ENCODE data around the gene CELF2. TPM values are rescaled to one million over a fixed set of nuclear protein-coding genes. Genes with fewer than 3 reads are reported as not detected.

CELF2 gene
- total and polyA plus RNA-seq, 2 donors from 2014 or later = 1.7 to 39.2 TPM

- no peak overlapping the region for H3K27ac ChIP-seq (ENCODE audit: low read depth in 2 of 2, low read length in 2 of 2)
- no peaks in the 10 kb centered on the region for H3K4me1 ChIP-seq (ENCODE audit: control insufficient read depth in 2 of 3, insufficient read depth in 2 of 3, low read depth in 1 of 3, low read length in 3 of 3)
- no peak overlapping the region for H3K4me3 ChIP-seq (ENCODE audit: low read length in 3 of 3)
- H3K9me3 ChIP-seq (ENCODE audit: control insufficient read depth in 2 of 3, insufficient read depth in 1 of 3, low read length in 3 of 3) = no peaks in the 10 kb centered on the region
- FAIRE-seq = no peak
- H3K9ac ChIP-seq (ENCODE audit: low read length in 3 of 3) = no peak overlapping the region
- H3K27me3 ChIP-seq (ENCODE audit: control insufficient read depth, insufficient read depth, low read length) = no peaks in the 10 kb centered on the region
- TF ChIP-seq CTCF (IDR thresholded peaks at IDR 0.05; ENCODE audit: borderline replicate concordance, extremely low read depth, insufficient read depth) = no peak
- no peak for DNase-seq
- intact Hi-C loops (cut with DNase I) = no loop called here
- H3K36me3 ChIP-seq (ENCODE audit: control insufficient read depth in 2 of 3, insufficient read depth in 3 of 3, low read length in 3 of 3) = no peaks in the 10 kb centered on the region
Observed at GRCh38 chr10:11006428-11006825, 11.2 kb upstream of the CELF2 start.

- no peaks in the 10 kb centered on the region for H3K4me1 ChIP-seq (ENCODE audit: control insufficient read depth in 2 of 3, insufficient read depth in 2 of 3, low read depth in 1 of 3, low read length in 3 of 3)
- no peak overlapping the region for H3K27ac ChIP-seq (ENCODE audit: low read depth in 2 of 2, low read length in 2 of 2)
- H3K9me3 ChIP-seq (ENCODE audit: control insufficient read depth in 2 of 3, insufficient read depth in 1 of 3, low read length in 3 of 3) = no peaks in the 10 kb centered on the region
- no peak overlapping the region for H3K9ac ChIP-seq (ENCODE audit: low read length in 3 of 3)
- intact Hi-C loops (cut with DNase I) = no loop called here
- no peaks in the 10 kb centered on the region for H3K36me3 ChIP-seq (ENCODE audit: control insufficient read depth in 2 of 3, insufficient read depth in 3 of 3, low read length in 3 of 3)
- no peak overlapping the region for H3K4me3 ChIP-seq (ENCODE audit: low read length in 3 of 3)
- TF ChIP-seq CTCF (IDR thresholded peaks at IDR 0.05; ENCODE audit: borderline replicate concordance, extremely low read depth, insufficient read depth) = no peak
- no peak for DNase-seq
- no peaks in the 10 kb centered on the region for H3K27me3 ChIP-seq (ENCODE audit: control insufficient read depth, insufficient read depth, low read length)
- no peak for FAIRE-seq
Observed at GRCh38 chr10:11007476-11008020, 10.1 kb upstream of the CELF2 start.

- no peak for TF ChIP-seq CTCF (IDR thresholded peaks at IDR 0.05; ENCODE audit: borderline replicate concordance, extremely low read depth, insufficient read depth)
- DNase-seq (no peak), FAIRE-seq (no peak)
- intact Hi-C loops (cut with DNase I) = no loop called here
- H3K27me3 ChIP-seq (ENCODE audit: control insufficient read depth, insufficient read depth, low read length) = no peaks in the 10 kb centered on the region
- H3K36me3 ChIP-seq (ENCODE audit: control insufficient read depth in 2 of 3, insufficient read depth in 3 of 3, low read length in 3 of 3) = no peaks in the 10 kb centered on the region
- no peak overlapping the region for H3K4me3 ChIP-seq (ENCODE audit: low read length in 3 of 3)
- no peaks in the 10 kb centered on the region for H3K4me1 ChIP-seq (ENCODE audit: control insufficient read depth in 2 of 3, insufficient read depth in 2 of 3, low read depth in 1 of 3, low read length in 3 of 3)
- H3K27ac ChIP-seq (ENCODE audit: low read depth in 2 of 2, low read length in 2 of 2) = no peak overlapping the region
- no peaks in the 10 kb centered on the region for H3K9me3 ChIP-seq (ENCODE audit: control insufficient read depth in 2 of 3, insufficient read depth in 1 of 3, low read length in 3 of 3)
- H3K9ac ChIP-seq (ENCODE audit: low read length in 3 of 3) = no peak overlapping the region
Observed at GRCh38 chr10:11009471-11010308, 8.0 kb upstream of the CELF2 start.

Data from kidney (tissue), 14 donors.